Tibial nerve (tissue), 4 donors: Measurements from ENCODE around the gene KIF6.
A peak's percentile ranks its signal among the peaks of the same experiment; 100 is the strongest.

Experiments used
- CTCF ChIP-seq, 5 experiments: fragments of 200-600 bp in 3 of 5; fragments of 450-650 bp in 2 of 5; sonication (generic) in 3 of 5; IDR thresholded peaks; one replicate each; pipeline ENCODE4 v1.5.1; 2016 to 2019; ENCODE audit warnings: antibody characterized with exemption in 5 of 5, mild to moderate bottlenecking in 3 of 5, moderate library complexity in 2 of 5
- EP300 ChIP-seq, 2 donors: sonication (generic); formaldehyde crosslinking; IDR thresholded peaks; one replicate each; pipeline ENCODE4 v1.6.1; 2017; ENCODE audit warnings: antibody characterized with exemption in 2 of 2, mild to moderate bottlenecking in 1 of 2
- POLR2A ChIP-seq, 2 donors: fragments of 450-650 bp; IDR thresholded peaks; one replicate each; pipeline ENCODE4 v1.6.1; 2017; ENCODE audit warnings: antibody characterized with exemption in 2 of 2, mild to moderate bottlenecking in 2 of 2, moderate library complexity in 2 of 2

- TF ChIP-seq EP300 (IDR thresholded peaks at IDR 0.05) (peak in 1 of 2 donors; percentile 47), CTCF (IDR thresholded peaks at IDR 0.05) (no peak), POLR2A (IDR thresholded peaks at IDR 0.05) (no peak)
Observed at GRCh38 chr6:39402239-39402751, 322.9 kb downstream of the KIF6 start.
